ENCODE measurements around the gene RGP1. TPM values are rescaled to one million over a fixed set of nuclear protein-coding genes. Genes with fewer than 3 reads are reported as not detected.

Gene RGP1
- total RNA-seq, 1 donor = 18.5 TPM

DNA sequence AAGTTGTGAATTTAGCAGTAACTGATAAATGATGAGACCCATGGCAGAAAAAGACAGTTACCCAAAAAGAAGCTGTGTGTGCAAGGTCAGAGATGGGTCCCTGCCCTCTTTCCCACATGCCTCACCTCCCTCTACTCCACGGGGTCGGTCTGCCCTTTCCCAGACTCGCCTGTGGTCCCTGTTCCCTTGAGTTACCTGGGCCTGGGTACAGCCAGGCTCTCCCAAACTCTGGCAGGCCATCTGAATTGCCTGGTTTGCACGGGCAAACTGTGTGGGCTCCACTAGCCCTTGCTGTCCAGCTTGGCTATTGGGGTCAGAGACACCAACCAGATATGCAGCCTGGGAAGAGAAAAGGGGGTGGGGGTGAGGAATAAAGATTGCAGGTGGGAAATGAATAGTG is 40.9 kb upstream of the RGP1 start:
- H3K27me3 ChIP-seq (ENCODE audit: insufficient read depth, low read length) = no peaks in the 10 kb centered on the region
- no peaks in the 10 kb centered on the region for H3K9me3 ChIP-seq (ENCODE audit: low read depth, low read length)
- TF ChIP-seq, protein P1, sequence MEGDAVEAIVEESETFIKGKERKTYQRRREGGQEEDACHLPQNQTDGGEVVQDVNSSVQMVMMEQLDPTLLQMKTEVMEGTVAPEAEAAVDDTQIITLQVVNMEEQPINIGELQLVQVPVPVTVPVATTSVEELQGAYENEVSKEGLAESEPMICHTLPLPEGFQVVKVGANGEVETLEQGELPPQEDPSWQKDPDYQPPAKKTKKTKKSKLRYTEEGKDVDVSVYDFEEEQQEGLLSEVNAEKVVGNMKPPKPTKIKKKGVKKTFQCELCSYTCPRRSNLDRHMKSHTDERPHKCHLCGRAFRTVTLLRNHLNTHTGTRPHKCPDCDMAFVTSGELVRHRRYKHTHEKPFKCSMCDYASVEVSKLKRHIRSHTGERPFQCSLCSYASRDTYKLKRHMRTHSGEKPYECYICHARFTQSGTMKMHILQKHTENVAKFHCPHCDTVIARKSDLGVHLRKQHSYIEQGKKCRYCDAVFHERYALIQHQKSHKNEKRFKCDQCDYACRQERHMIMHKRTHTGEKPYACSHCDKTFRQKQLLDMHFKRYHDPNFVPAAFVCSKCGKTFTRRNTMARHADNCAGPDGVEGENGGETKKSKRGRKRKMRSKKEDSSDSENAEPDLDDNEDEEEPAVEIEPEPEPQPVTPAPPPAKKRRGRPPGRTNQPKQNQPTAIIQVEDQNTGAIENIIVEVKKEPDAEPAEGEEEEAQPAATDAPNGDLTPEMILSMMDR (IDR thresholded peaks at IDR 0.05; ENCODE audit: extremely low read depth, low read depth, low read length) = no peak
- H3K4me1 ChIP-seq (ENCODE audit: insufficient read depth, low read length) = no peaks in the 10 kb centered on the region
- H2AFZ ChIP-seq (ENCODE audit: low read length) = no peak overlapping the region
- H3K4me3 ChIP-seq (ENCODE audit: insufficient read depth, low read length) = no peak overlapping the region
- peaks cover 32% of the 10 kb centered on the region for H3K79me2 ChIP-seq (ENCODE audit: insufficient read depth, low read length)
- DNase-seq (ENCODE audit: insufficient read length, low spot score, missing footprints) = no peak
- peaks cover 98% of the 10 kb centered on the region for H3K36me3 ChIP-seq (ENCODE audit: insufficient read depth, low read length)
- no peak overlapping the region for H3K27ac ChIP-seq (ENCODE audit: low read depth, low read length)
- H4K20me1 ChIP-seq (ENCODE audit: insufficient read depth, low read length) = peaks cover 26% of the 10 kb centered on the region
- H3K4me2 ChIP-seq (ENCODE audit: insufficient read depth, low read length) = no peak overlapping the region

DNA sequence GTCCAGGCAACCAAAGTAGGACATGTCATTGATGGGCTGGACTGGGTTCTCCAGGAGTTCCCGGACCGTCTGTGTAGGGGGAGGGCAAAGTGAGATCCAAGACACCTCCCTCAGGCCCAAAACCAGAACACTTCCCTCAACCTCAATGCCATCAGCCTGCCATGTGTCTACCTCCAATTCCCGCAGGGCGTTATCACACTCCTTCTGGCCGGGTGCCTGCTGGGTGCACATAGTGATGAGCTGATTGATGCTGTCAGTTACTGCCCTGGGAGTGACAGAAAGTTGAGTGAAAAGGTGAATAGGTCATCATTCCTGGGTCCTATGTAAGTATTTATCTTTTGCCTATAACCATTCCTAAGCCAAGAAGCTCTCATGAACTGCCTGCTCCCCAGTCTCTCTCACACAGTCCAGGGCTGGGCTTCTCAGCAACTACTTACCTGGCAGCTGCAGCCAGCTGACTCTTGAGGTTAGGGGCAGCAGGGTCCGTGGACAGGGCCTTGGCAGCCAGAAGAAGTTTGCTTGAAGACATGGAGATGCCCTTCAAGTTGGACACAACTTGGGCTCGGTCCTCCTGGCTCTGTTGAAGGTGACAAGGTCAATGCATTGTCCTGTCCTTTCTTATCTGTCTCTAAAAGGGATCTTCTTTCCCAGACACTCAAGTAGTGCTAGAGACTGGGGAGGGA is 38.1 kb upstream of the RGP1 start:
- no peaks in the 10 kb centered on the region for H3K4me1 ChIP-seq (ENCODE audit: insufficient read depth, low read length)
- H3K36me3 ChIP-seq (ENCODE audit: insufficient read depth, low read length) = peaks cover 98% of the 10 kb centered on the region
- no peak overlapping the region for H3K4me2 ChIP-seq (ENCODE audit: insufficient read depth, low read length)
- H3K27me3 ChIP-seq (ENCODE audit: insufficient read depth, low read length) = no peaks in the 10 kb centered on the region
- H3K79me2 ChIP-seq (ENCODE audit: insufficient read depth, low read length) = peaks cover 43% of the 10 kb centered on the region
- no peak overlapping the region for H3K4me3 ChIP-seq (ENCODE audit: insufficient read depth, low read length)
- H3K27ac ChIP-seq (ENCODE audit: low read depth, low read length) = no peak overlapping the region
- peaks cover 21% of the 10 kb centered on the region for H4K20me1 ChIP-seq (ENCODE audit: insufficient read depth, low read length)
- no peak for DNase-seq (ENCODE audit: insufficient read length, low spot score, missing footprints)
- H2AFZ ChIP-seq (ENCODE audit: low read length) = no peak overlapping the region
- TF ChIP-seq, protein P1 (IDR thresholded peaks at IDR 0.05; ENCODE audit: extremely low read depth, low read depth, low read length) = no peak
- H3K9me3 ChIP-seq (ENCODE audit: low read depth, low read length) = no peaks in the 10 kb centered on the region

DNA sequence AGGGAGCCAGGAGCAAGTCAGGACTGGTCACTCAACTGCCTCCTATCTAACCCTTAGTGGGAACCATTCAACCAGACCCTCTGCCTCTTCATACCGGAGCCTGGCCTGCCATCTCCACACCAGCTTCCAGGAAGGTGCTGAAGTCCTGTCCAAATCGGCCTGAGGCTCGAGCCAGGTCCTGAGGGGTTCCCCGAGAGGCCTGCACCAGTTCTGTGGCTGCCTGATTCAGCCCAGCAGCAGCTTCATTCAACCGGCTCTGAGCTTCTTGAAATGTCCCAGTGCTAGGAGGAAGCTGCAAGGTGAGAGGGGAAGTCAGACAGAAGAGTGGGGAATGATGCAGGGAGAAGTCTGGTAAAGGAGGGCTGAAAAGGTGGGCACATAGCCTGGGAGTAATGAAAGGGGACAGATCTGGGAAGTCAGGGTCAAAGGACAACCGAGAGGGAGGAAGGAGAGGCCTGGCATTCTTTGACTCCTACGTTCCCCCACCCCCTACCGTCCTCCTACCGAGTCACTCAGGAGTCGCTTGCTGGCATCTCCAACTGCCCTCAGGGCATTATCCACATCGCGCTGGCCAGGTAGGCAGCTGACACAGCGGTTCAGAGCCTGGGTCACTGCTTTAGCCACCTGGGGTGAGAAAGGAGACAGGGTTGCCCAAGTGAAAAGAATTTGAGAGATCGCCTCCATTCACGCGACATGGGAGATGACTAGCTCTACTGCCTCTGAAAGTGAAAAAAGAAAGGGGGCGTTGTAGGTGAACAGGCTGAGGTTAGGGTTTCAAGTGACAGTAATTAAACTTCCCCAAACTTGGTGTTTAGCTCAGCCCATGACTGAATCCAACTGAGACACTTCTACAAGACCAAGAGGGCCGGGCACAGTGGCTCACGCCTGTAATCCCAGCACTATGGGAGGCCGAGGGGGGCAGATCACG is 37.3 kb upstream of the RGP1 start:
- H3K27me3 ChIP-seq (ENCODE audit: insufficient read depth, low read length) = no peaks in the 10 kb centered on the region
- H2AFZ ChIP-seq (ENCODE audit: low read length) = no peak overlapping the region
- TF ChIP-seq, protein P1 (IDR thresholded peaks at IDR 0.05; ENCODE audit: extremely low read depth, low read depth, low read length) = no peak
- H3K36me3 ChIP-seq (ENCODE audit: insufficient read depth, low read length) = peaks cover 98% of the 10 kb centered on the region
- H3K79me2 ChIP-seq (ENCODE audit: insufficient read depth, low read length) = peaks cover 43% of the 10 kb centered on the region
- DNase-seq (ENCODE audit: insufficient read length, low spot score, missing footprints) = peak; percentile 48
- no peaks in the 10 kb centered on the region for H3K4me1 ChIP-seq (ENCODE audit: insufficient read depth, low read length)
- no peaks in the 10 kb centered on the region for H3K9me3 ChIP-seq (ENCODE audit: low read depth, low read length)
- H4K20me1 ChIP-seq (ENCODE audit: insufficient read depth, low read length) = peaks cover 24% of the 10 kb centered on the region
- H3K27ac ChIP-seq (ENCODE audit: low read depth, low read length) = no peak overlapping the region
- no peak overlapping the region for H3K4me2 ChIP-seq (ENCODE audit: insufficient read depth, low read length)
- no peak overlapping the region for H3K4me3 ChIP-seq (ENCODE audit: insufficient read depth, low read length)
